Aorta (tissue), 5 donors: ENCODE results near the gene SIRT4. TPM values are rescaled to one million over a fixed set of nuclear protein-coding genes. Genes with fewer than 3 reads are reported as not detected.
A peak's percentile ranks its signal among the peaks of the same experiment; 100 is the strongest.
"Not testable (repeated sequence)": the region's sequence is repeated elsewhere in the genome, so short reads cannot be mapped to it uniquely, and the experiment has no call there.

Experiments used
- ATAC-seq: fragments of 200-7000 bp; cut with Tn5 transposase; one replicate; pipeline ENCODE4 v1.9.1; 2022; ENCODE audit warnings: moderate library complexity; ENCODE audit not compliant: low FRiP score
- DNase-seq, 2 donors: peaks; one replicate each; pipeline ENCODE4 v3.0.0-alpha.2; 2020
- H3K27ac ChIP-seq, 2 donors: one replicate each; pipeline ENCODE4 v1.5.1; 2013; ENCODE audit warnings: low read length in 2 of 2, mild to moderate bottlenecking in 2 of 2, moderate library complexity in 2 of 2, control low read depth in 1 of 2, inconsistent platforms in 1 of 2, low read depth in 1 of 2
- H3K27me3 ChIP-seq, 2 donors: one replicate each; pipeline ENCODE4 v1.6.1; 2013; ENCODE audit warnings: control low read depth in 1 of 2, low read length in 1 of 2, mild to moderate bottlenecking in 1 of 2, moderate library complexity in 1 of 2; ENCODE audit not compliant: insufficient read depth in 2 of 2, control insufficient read depth in 1 of 2
- H3K36me3 ChIP-seq, 2 donors: one replicate each; pipeline ENCODE4 v1.6.1; 2013; ENCODE audit warnings: control low read depth in 1 of 2, low read length in 1 of 2, mild to moderate bottlenecking in 1 of 2; ENCODE audit not compliant: insufficient read depth in 2 of 2, control insufficient read depth in 1 of 2
- H3K4me1 ChIP-seq, 2 donors: one replicate each; pipeline ENCODE4 v1.6.1; 2013; ENCODE audit warnings: low read length in 2 of 2, control low read depth in 1 of 2, mild to moderate bottlenecking in 1 of 2, moderate library complexity in 1 of 2; ENCODE audit not compliant: insufficient read depth in 2 of 2, control insufficient read depth in 1 of 2
- H3K4me3 ChIP-seq, 2 donors: one replicate each; pipeline ENCODE4 v1.5.1; 2013; ENCODE audit warnings: low read length in 2 of 2, control low read depth in 1 of 2, mild to moderate bottlenecking in 1 of 2
- H3K9me3 ChIP-seq: one replicate; pipeline ENCODE4 v1.6.1; 2013; ENCODE audit warnings: mild to moderate bottlenecking, low read length; ENCODE audit not compliant: control insufficient read depth
- WGBS, 2 donors: extraction: QIAGEN DNeasy Blood & Tissue Kit; methylation state at CpG; one replicate each; pipeline ENCODE4 v1.1.7; 2013; 5-methylcytosine and 5-hydroxymethylcytosine counted together
- intact Hi-C, 2 donors: fragments of 100-400 bp; cut with DNase I; formaldehyde crosslinking; loops; one replicate each; pipeline versions ENCODE4 v1.14.2 to v1.15.0; 2022
- polyA plus RNA-seq, 2 donors: library from polyadenylated mRNA; stranded (reverse); fragments of 200-250 nt; gene quantifications; one replicate each; pipeline ENCODE4 v1.2.3, GENCODE V29; 2013
- total RNA-seq, 2 donors: library from RNA; stranded (reverse); fragmentation: NEBNext Ultra II Directional; extraction: Animal tissue kit (Norgen Biotek cat#: 25700); gene quantifications; one replicate each; pipeline ENCODE4 v1.2.1, GENCODE V29; 2021
- donor health status: healthy with polysubstance abuse.
- donor health status: Bipolar disorder and iron deficiency.
- donor health status: DM: no; HTN: no; CAD: no.
- donor health status: DM: no; HTN: no; CAD: no.
- donor health status: DM: yes; HTN: yes; CAD: no.

SIRT4 gene
- total and polyA plus RNA-seq, 4 donors = 0.39 to 2.5 (median 1.7) TPM

GRCh38 chr12:120324841-120325417 lies 22.8 kb downstream of the SIRT4 start:
- H3K4me1 ChIP-seq = no peaks in the 10 kb centered on the region
- DNase-seq (no peak), ATAC-seq (no peak)
- intact Hi-C loops = loop anchor here (5.0 to 10.0 kb wide), 2 partner anchors 107 to 110 kb away; partner anchors contain the start of gene COX6A1 (in 1 of the 2)
- H3K4me3 ChIP-seq = no peak overlapping the region
- WGBS, 2 donors = 53 to 60% methylated on average over 9 of the region's 9 CpGs
- H3K27ac ChIP-seq = no peak overlapping the region
- no peaks in the 10 kb centered on the region for H3K36me3 ChIP-seq
- no peaks in the 10 kb centered on the region for H3K9me3 ChIP-seq
- no peaks in the 10 kb centered on the region for H3K27me3 ChIP-seq

- Histone ChIP-seq H3K36me3 (no peaks in the 10 kb centered on the region), H3K4me3 (no peak within 1 kb of the TSS), H3K4me1 (no peaks in the 10 kb centered on the region), H3K27me3 (no peaks in the 10 kb centered on the region), H3K27ac (no peak within 1 kb of the TSS), H3K9me3 (no peaks in the 10 kb centered on the region)
- ATAC-seq = no peak
- no peak for DNase-seq
- WGBS, 2 donors = 70 to 79% methylated on average over 5 of the region's 5 CpGs
- intact Hi-C loops = loop anchor here (5.0 to 10.0 kb wide), 2 partner anchors 105 to 107 kb away; partner anchors contain the start of gene COX6A1 (in 1 of the 2)
These were observed 25.5 kb downstream of the SIRT4 start, which contains the start of gene PLA2G1B for GRCh38 chr12:120327593-120327992. Gene PLA2G1B, minus strand, starts transcription at chr12:120327779. Its CDS starts 26 bp downstream, at chr12:120327753.

GRCh38 chr12:120328228-120328627 lies 26.1 kb downstream of the SIRT4 start:
- Histone ChIP-seq H3K27me3 (no peaks in the 10 kb centered on the region), H3K4me1 (no peaks in the 10 kb centered on the region), H3K36me3 (no peaks in the 10 kb centered on the region), H3K4me3 (no peak overlapping the region), H3K9me3 (no peaks in the 10 kb centered on the region), H3K27ac (no peak overlapping the region)
- intact Hi-C loops = loop anchor here (5.0 to 10.0 kb wide), 2 partner anchors 104 to 107 kb away; partner anchors contain the start of gene COX6A1 (in 1 of the 2)
- WGBS, 2 donors = 87 to 95% methylated on average over 4 of the region's 4 CpGs
- ATAC-seq = no peak
- DNase-seq = no peak

- Histone ChIP-seq H3K9me3 (no peaks in the 10 kb centered on the region), H3K4me3 (no peak overlapping the region), H3K27me3 (no peaks in the 10 kb centered on the region), H3K4me1 (no peaks in the 10 kb centered on the region), H3K27ac (no peak overlapping the region), H3K36me3 (no peaks in the 10 kb centered on the region)
- intact Hi-C loops = loop anchor here in 1 of 2 donors (10.0 kb wide), 1 partner anchor 783 kb away; no protein-coding TSS in a partner anchor
- ATAC-seq (no peak), DNase-seq (no peak)
- WGBS, 2 donors = 8 to 17% methylated on average over 3 of the region's 3 CpGs
These were observed 29.3 kb downstream of the SIRT4 start for GRCh38 chr12:120331390-120331789.

- H3K27ac ChIP-seq = no peak overlapping the region
- no peak for DNase-seq
- 85% methylated on average over 5 of the region's 5 CpGs for WGBS, 2 donors
- no peaks in the 10 kb centered on the region for H3K27me3 ChIP-seq
- no peak for ATAC-seq
- H3K4me1 ChIP-seq = no peaks in the 10 kb centered on the region
- intact Hi-C loops = loop anchor here in 1 of 2 donors (10.0 kb wide), 1 partner anchor 783 kb away; no protein-coding TSS in a partner anchor
- no peaks in the 10 kb centered on the region for H3K9me3 ChIP-seq
- H3K36me3 ChIP-seq = no peaks in the 10 kb centered on the region
- H3K4me3 ChIP-seq = no peak overlapping the region
These were observed 29.9 kb downstream of the SIRT4 start for GRCh38 chr12:120332041-120332440.

GRCh38 chr12:120332523-120332922 lies 30.4 kb downstream of the SIRT4 start:
- Histone ChIP-seq H3K4me3 (no peak overlapping the region), H3K9me3 (no peaks in the 10 kb centered on the region), H3K27ac (no peak overlapping the region), H3K36me3 (no peaks in the 10 kb centered on the region), H3K4me1 (no peaks in the 10 kb centered on the region), H3K27me3 (no peaks in the 10 kb centered on the region)
- no peak for DNase-seq
- ATAC-seq = no peak
- 84 to 91% methylated on average over 6 to 7 of the region's 7 CpGs for WGBS, 2 donors
- intact Hi-C loops = loop anchor here in 1 of 2 donors (10.0 kb wide), 1 partner anchor 782 kb away; no protein-coding TSS in a partner anchor

GRCh38 chr12:120335447-120335846 lies 33.3 kb downstream of the SIRT4 start:
- not testable (repeated sequence) for ATAC-seq, H3K4me3 ChIP-seq, H3K27ac ChIP-seq, H3K27me3 ChIP-seq, H3K36me3 ChIP-seq, H3K4me1 ChIP-seq, H3K9me3 ChIP-seq
- intact Hi-C loops = loop anchor here in 1 of 2 donors (10.0 kb wide), 1 partner anchor 779 kb away; no protein-coding TSS in a partner anchor
- WGBS, 2 donors = 16 to 17% methylated on average over 12 of the region's 12 CpGs
- peak; percentile 64 to 86 for DNase-seq

GRCh38 chr12:120336392-120336791 lies 34.3 kb downstream of the SIRT4 start:
- intact Hi-C loops = loop anchor here in 1 of 2 donors (10.0 kb wide), 1 partner anchor 778 kb away; no protein-coding TSS in a partner anchor
- not testable (repeated sequence) for H3K27me3 ChIP-seq, H3K4me1 ChIP-seq, H3K27ac ChIP-seq, H3K36me3 ChIP-seq, DNase-seq, ATAC-seq, H3K9me3 ChIP-seq, H3K4me3 ChIP-seq
- WGBS, 2 donors = 92 to 98% methylated on average over 2 of the region's 2 CpGs

GRCh38 chr12:120337730-120338129 lies 35.6 kb downstream of the SIRT4 start:
- DNase-seq (no peak), ATAC-seq (no peak)
- intact Hi-C loops = loop anchor here in 1 of 2 donors (10.0 kb wide), 1 partner anchor 777 kb away; no protein-coding TSS in a partner anchor
- no peaks in the 10 kb centered on the region for H3K27me3 ChIP-seq
- no peak overlapping the region for H3K4me3 ChIP-seq
- H3K36me3 ChIP-seq = no peaks in the 10 kb centered on the region
- H3K4me1 ChIP-seq = no peaks in the 10 kb centered on the region
- H3K27ac ChIP-seq = no peak overlapping the region
- 90 to 91% methylated on average over 2 of the region's 2 CpGs for WGBS, 2 donors
- no peaks in the 10 kb centered on the region for H3K9me3 ChIP-seq
